GM10248 (cell line): ENCODE results near the gene CCNYL1.
"Not testable (repeated sequence)": the region's sequence is repeated elsewhere in the genome, so short reads cannot be mapped to it uniquely, and the experiment has no call there.

Experiments
- CTCF ChIA-PET: fragments of 300-600 bp; sonication (Branson Sonifier 250); formaldehyde crosslinking; extraction: SDS; loops from one replicate; lab custom pipeline; 2021; ENCODE audit warnings: antibody characterized with exemption; lab: Yijun Ruan, JAX
- POLR2A ChIA-PET: fragments of 350-650 bp; sonication (Branson Sonifier 250); formaldehyde crosslinking; extraction: SDS; loops from one replicate; lab custom pipeline; 2020; ENCODE audit warnings: antibody characterized with exemption; lab: Yijun Ruan, JAX
- DNase-seq: peaks from one replicate; pipeline ENCODE4 v3.0.0; 2012; ENCODE audit errors: extremely low spot score
- CTCF ChIP-seq: IDR thresholded peaks from 2 replicates; pipeline ENCODE4 v1.5.1; 2012; ENCODE audit warnings: mild to moderate bottlenecking, low read depth; ENCODE audit errors: extremely low read depth, missing control alignments, control extremely low read depth

CCNYL1 gene

GRCh38 chr2:207759890-207760289 lies 48.5 kb downstream of the CCNYL1 start:
- CTCF ChIA-PET, result interaction anchor here (1.1 to 2.8 kb wide), 3 partner anchors 14 to 280 kb away, joined by 3 to 14 read pairs (median 3); no protein-coding TSS in a partner anchor
- POLR2A ChIA-PET, result no interaction called here
- no peak for TF ChIP-seq CTCF
- DNase-seq, result no peak

- POLR2A ChIA-PET, result no interaction called here
- no peak for TF ChIP-seq CTCF
- no peak for DNase-seq
- CTCF ChIA-PET, result interaction anchor here (0.6 to 2.8 kb wide), 6 partner anchors 10 to 312 kb away, joined by 3 to 14 read pairs (median 3); partner anchors contain the start of gene FZD5
Observed at GRCh38 chr2:207760453-207760852, 49.0 kb downstream of the CCNYL1 start.

- CTCF ChIA-PET, result interaction anchor here (1.6 to 2.8 kb wide), 2 partner anchors 15 to 36 kb away, joined by 6 to 14 read pairs; no protein-coding TSS in a partner anchor
- POLR2A ChIA-PET, DNase-seq: not testable (repeated sequence)
Observed at GRCh38 chr2:207761426-207761825, 50.0 kb downstream of the CCNYL1 start.

GRCh38 chr2:207762146-207762545 lies 50.7 kb downstream of the CCNYL1 start:
- POLR2A ChIA-PET, result no interaction called here
- TF ChIP-seq CTCF, result no peak
- no peak for DNase-seq
- CTCF ChIA-PET, result interaction anchor here (1.6 to 2.8 kb wide), 2 partner anchors 16 to 36 kb away, joined by 6 to 14 read pairs; no protein-coding TSS in a partner anchor

GRCh38 chr2:207763303-207763917 lies 52.0 kb downstream of the CCNYL1 start:
- ChIA-PET CTCF (interaction anchor here (1.2 to 2.4 kb wide), 4 partner anchors 9 to 277 kb away, joined by 3 to 9 read pairs (median 8); no protein-coding TSS in a partner anchor), POLR2A (no interaction called here)
- no peak for DNase-seq
- no peak for TF ChIP-seq CTCF

- TF ChIP-seq CTCF, result no peak
- POLR2A ChIA-PET, result no interaction called here
- no peak for DNase-seq
- CTCF ChIA-PET, result interaction anchor here (1.2 to 2.4 kb wide), 4 partner anchors 10 to 276 kb away, joined by 3 to 9 read pairs (median 8); no protein-coding TSS in a partner anchor
Observed at GRCh38 chr2:207764096-207764630, 52.7 kb downstream of the CCNYL1 start.

- CTCF ChIA-PET, result interaction anchor here (0.9 to 2.3 kb wide), 3 partner anchors 20 to 274 kb away, joined by 3 to 12 read pairs (median 5); no protein-coding TSS in a partner anchor
- POLR2A ChIA-PET, result interaction anchor here (0.6 kb wide), 2 partner anchors 14 to 28 kb away, joined by 3 read pairs; no protein-coding TSS in a partner anchor
- no peak for TF ChIP-seq CTCF
- DNase-seq, result no peak
Observed at GRCh38 chr2:207765547-207765946, 54.1 kb downstream of the CCNYL1 start.
